Muscle layer of duodenum (tissue), 2 donors: Measurements from ENCODE around the gene MLLT10.

Experiments used
- H3K27ac ChIP-seq: one replicate; pipeline ENCODE4 v1.7.0; 2013; ENCODE audit warnings: mild to moderate bottlenecking, low read length
- H3K27me3 ChIP-seq: one replicate; pipeline ENCODE4 v1.7.0; 2013; ENCODE audit warnings: low read depth, mild to moderate bottlenecking, control low read depth, low read length
- H3K36me3 ChIP-seq, 2 donors: one replicate each; pipeline ENCODE4 v1.7.0; 2013; ENCODE audit warnings: low read length in 2 of 2, control low read depth in 1 of 2, mild to moderate bottlenecking in 1 of 2; ENCODE audit not compliant: insufficient read depth in 2 of 2, control insufficient read depth in 1 of 2
- H3K4me1 ChIP-seq, 2 donors: one replicate each; pipeline ENCODE4 v1.7.0; 2013; ENCODE audit warnings: low read length in 2 of 2, mild to moderate bottlenecking in 2 of 2, control low read depth in 1 of 2, moderate library complexity in 1 of 2; ENCODE audit not compliant: insufficient read depth in 2 of 2, control insufficient read depth in 1 of 2
- H3K4me3 ChIP-seq, 2 donors: one replicate each; pipeline ENCODE4 v1.7.0; 2013; ENCODE audit warnings: low read length in 2 of 2, low read depth in 1 of 2, mild to moderate bottlenecking in 1 of 2
- H3K9me3 ChIP-seq, 2 donors: one replicate each; pipeline ENCODE4 v1.7.0; 2013; ENCODE audit warnings: low read length in 2 of 2, control low read depth in 1 of 2, mild to moderate bottlenecking in 1 of 2; ENCODE audit not compliant: control insufficient read depth in 1 of 2
- donor health status: healthy.

Gene MLLT10

DNA sequence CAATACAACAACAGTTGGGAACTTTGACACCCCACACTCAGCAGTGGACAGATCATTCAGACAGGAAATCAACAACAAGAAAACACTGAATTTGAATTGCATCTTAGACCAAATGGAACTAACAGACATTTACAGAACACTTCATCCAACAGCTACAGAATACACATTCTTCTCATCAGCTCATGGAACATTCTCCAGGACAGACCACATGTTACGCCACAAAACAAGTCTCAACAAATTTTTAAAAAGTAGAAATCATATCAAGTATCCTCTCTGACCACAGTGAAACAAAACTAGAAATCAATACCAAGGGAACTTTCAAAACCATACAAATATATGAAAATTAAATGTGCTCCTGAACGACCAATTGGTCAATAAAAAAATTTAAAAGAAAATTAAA is 257.2 kb downstream of the MLLT10 start:
- no peaks in the 10 kb centered on the region for H3K4me1 ChIP-seq
- H3K27ac ChIP-seq = no peak overlapping the region
- H3K36me3 ChIP-seq = no peaks in the 10 kb centered on the region
- H3K4me3 ChIP-seq = no peak overlapping the region
- no peaks in the 10 kb centered on the region for H3K9me3 ChIP-seq
- no peaks in the 10 kb centered on the region for H3K27me3 ChIP-seq
